T-cell (primary cell): ENCODE measurements around the gene SHC3. TPM values are rescaled to one million over a fixed set of nuclear protein-coding genes. Genes with fewer than 3 reads are reported as not detected.

Experiments
- ATAC-seq, 4 experiments: fragments of 200-7000 bp in 3 of 4; fragments of 150-1000 bp in 1 of 4; cut with Tn5 transposase; replicated peaks in 1 of 4; 1 replicate in 3 of 4; 2 replicates in 1 of 4; pipeline ENCODE4 v1.10.0; 2021; ENCODE audit warnings: moderate library complexity in 3 of 4, mild to moderate bottlenecking in 2 of 4, moderate number of reproducible peaks in 1 of 4
- CTCF ChIA-PET, 2 donors: fragments of 300-600 bp; sonication (Branson Sonifier 250); formaldehyde crosslinking; loops; one replicate each; lab custom pipeline; 2022; ENCODE audit warnings: antibody characterized with exemption in 2 of 2; lab: Charles Lee
- POLR2A ChIA-PET, 2 donors: fragments of 300-600 bp; sonication (Branson Sonifier 250); formaldehyde crosslinking; loops; one replicate each; lab custom pipeline; 2022; ENCODE audit warnings: antibody characterized with exemption in 2 of 2; lab: Charles Lee
- DNase-seq, 35 experiments: peaks; one replicate each; pipeline versions ENCODE4 v3.0.0 to v3.0.0-alpha.2; 2013 to 2023
- H3K27ac ChIP-seq: one replicate; pipeline ENCODE4 v1.5.1; 2013; ENCODE audit warnings: low read length
- H3K27me3 ChIP-seq, 2 experiments: replicated peaks in 1 of 2; 1 replicate in 1 of 2; 2 replicates in 1 of 2; pipeline versions ENCODE4 v1.6.1 to v1.7.0; 2013; ENCODE audit warnings: low read length in 1 of 2, mixed read lengths in 1 of 2; ENCODE audit not compliant: control insufficient read depth in 2 of 2, insufficient read depth in 2 of 2; ENCODE audit errors: extremely low read depth in 1 of 2
- H3K36me3 ChIP-seq, 2 donors: 1 replicate in 1 of 2; 2 replicates in 1 of 2; pipeline versions ENCODE4 v1.6.1 to v1.7.0; 2013; ENCODE audit warnings: low read length in 1 of 2; ENCODE audit not compliant: control insufficient read depth in 2 of 2, insufficient read depth in 1 of 2; ENCODE audit errors: extremely low read depth in 1 of 2
- H3K4me1 ChIP-seq, 2 experiments: 1 replicate in 1 of 2; 2 replicates in 1 of 2; pipeline versions ENCODE4 v1.6.1 to v1.7.0; 2013; ENCODE audit warnings: low read length in 2 of 2, mixed read lengths in 1 of 2; ENCODE audit not compliant: insufficient read depth in 2 of 2, control insufficient read depth in 1 of 2; ENCODE audit errors: extremely low read depth in 1 of 2
- H3K4me3 ChIP-seq, 2 donors: 1 replicate in 1 of 2; 2 replicates in 1 of 2; pipeline versions ENCODE4 v1.5.1 to v1.7.0; 2013; ENCODE audit warnings: mild to moderate bottlenecking in 2 of 2, low read length in 1 of 2, moderate library complexity in 1 of 2; ENCODE audit not compliant: control insufficient read depth in 1 of 2; ENCODE audit errors: extremely low read depth in 1 of 2
- H3K9me3 ChIP-seq: 2 replicates; pipeline ENCODE4 v1.7.0; 2013
- H3K27ac Mint-ChIP-seq, 2 donors: one replicate each; pipeline ENCODE4 v1.8.0; 2020 to 2021; ENCODE audit warnings: mild to moderate bottlenecking in 2 of 2, mixed read lengths in 2 of 2
- H3K27me3 Mint-ChIP-seq, 2 donors: one replicate each; pipeline ENCODE4 v1.8.0; 2021 to 2022; ENCODE audit warnings: mixed read lengths in 2 of 2
- H3K36me3 Mint-ChIP-seq: one replicate; pipeline ENCODE4 v1.8.0; 2021; ENCODE audit warnings: mixed read lengths
- H3K4me1 Mint-ChIP-seq, 3 donors: one replicate each; pipeline ENCODE4 v1.8.0; 2020 to 2022; ENCODE audit warnings: mixed read lengths in 3 of 3, mild to moderate bottlenecking in 1 of 3
- H3K4me3 Mint-ChIP-seq, 3 donors: one replicate each; pipeline ENCODE4 v1.8.0; 2020 to 2022; ENCODE audit warnings: mild to moderate bottlenecking in 3 of 3, mixed read lengths in 3 of 3, moderate library complexity in 3 of 3
- H3K9me3 Mint-ChIP-seq, 3 donors: one replicate each; pipeline ENCODE4 v1.8.0; 2020 to 2022; ENCODE audit warnings: mixed read lengths in 3 of 3
- WGBS: methylation state at CpG from one replicate; pipeline ENCODE4 v1.1.5; 2013; ENCODE audit warnings: missing lambda C conversion rate; ENCODE audit not compliant: insufficient coverage; 5-methylcytosine and 5-hydroxymethylcytosine counted together
- total RNA-seq, 35 experiments: library from RNA in 6 of 35; stranded (reverse) in 6 of 35; fragments of 120-200 nt in 1 of 35; gene quantifications; one replicate each; pipeline versions ENCODE4 v1.2.1 to v1.2.4 and lab custom pipeline; 2013 to 2026

SHC3 gene
- total RNA-seq, 5 donors from 2014 or later (not counting 1 experiment from before 2014, with no cell fraction given) = 0.16 to 0.19 (median 0.18) TPM; not detected in 2

DNA sequence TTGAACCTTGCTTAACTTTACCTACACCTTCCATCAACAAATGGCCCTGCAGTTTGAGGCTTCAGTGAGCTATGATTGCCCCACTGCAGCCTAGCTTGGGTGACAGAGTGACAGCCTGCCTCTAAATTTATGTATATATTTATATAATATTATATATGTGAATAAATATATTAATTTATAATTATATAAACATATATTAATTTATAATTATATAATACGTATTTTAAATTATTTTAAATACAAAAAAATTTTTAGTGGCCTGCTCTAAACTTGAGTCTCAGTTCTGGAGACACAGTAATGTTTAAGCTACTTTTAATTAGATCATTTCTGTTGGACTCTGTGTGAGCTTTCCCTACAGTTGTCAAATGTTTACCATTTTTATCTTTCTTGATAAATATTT, 9.3 kb upstream of the SHC3 start:
- ChIA-PET POLR2A (no interaction called here), CTCF (no interaction called here)
- Mint-ChIP-seq H3K27ac (no peak overlapping the region), H3K4me1 (no peaks in the 10 kb centered on the region), H3K4me3 (no peak overlapping the region), H3K9me3 (peaks cover 3 to 9% (median 5%) of the 10 kb centered on the region in 3 donors), H3K27me3 (peaks cover 29 to 35% of the 10 kb centered on the region in 2 donors), H3K36me3 (no peaks in the 10 kb centered on the region)
- DNase-seq = no peak
- Histone ChIP-seq H3K27me3 (peaks cover 11 to 14% of the 10 kb centered on the region in 2 experiments), H3K4me3 (no peak overlapping the region), H3K9me3 (no peaks in the 10 kb centered on the region), H3K4me1 (no peaks in the 10 kb centered on the region), H3K27ac (no peak overlapping the region), H3K36me3 (no peaks in the 10 kb centered on the region)
- ATAC-seq = no peak
- WGBS = no CpG with 5 or more reads among the region's 1 CpG

DNA sequence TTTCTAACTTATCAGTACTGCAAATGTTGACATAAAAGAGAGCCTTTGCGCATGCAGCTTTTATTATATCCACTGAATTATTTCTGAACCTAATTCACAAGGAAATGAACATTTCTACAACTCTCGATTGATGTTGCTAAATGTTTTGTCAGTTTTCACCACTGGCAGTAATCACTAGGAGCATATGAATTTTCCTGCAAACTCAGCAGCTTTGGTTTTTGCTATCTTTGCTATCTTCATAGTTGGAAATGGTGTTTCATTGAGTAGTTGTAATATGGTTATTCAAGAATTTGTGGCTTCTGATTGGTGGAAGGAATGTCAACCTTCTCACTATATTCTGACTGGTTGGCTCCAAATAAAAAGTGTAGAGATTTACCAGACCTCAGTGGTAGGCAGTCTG, 8.9 kb upstream of the SHC3 start:
- Mint-ChIP-seq H3K4me3 (no peak overlapping the region), H3K4me1 (no peaks in the 10 kb centered on the region), H3K9me3 (peaks cover 2 to 6% (median 3%) of the 10 kb centered on the region in 3 donors), H3K27me3 (peaks cover 29 to 39% of the 10 kb centered on the region in 2 donors), H3K27ac (no peak overlapping the region), H3K36me3 (peaks cover 3% of the 10 kb centered on the region)
- WGBS = 80% methylated on average over 1 of the region's 2 CpGs
- ATAC-seq (no peak), DNase-seq (no peak)
- ChIA-PET CTCF (no interaction called here), POLR2A (no interaction called here)
- H3K4me1 ChIP-seq = no peaks in the 10 kb centered on the region
- H3K27me3 ChIP-seq = peaks cover 11 to 14% of the 10 kb centered on the region in 2 experiments
- H3K9me3 ChIP-seq = no peaks in the 10 kb centered on the region
- H3K27ac ChIP-seq = no peak overlapping the region
- no peaks in the 10 kb centered on the region for H3K36me3 ChIP-seq
- no peak overlapping the region for H3K4me3 ChIP-seq

DNA sequence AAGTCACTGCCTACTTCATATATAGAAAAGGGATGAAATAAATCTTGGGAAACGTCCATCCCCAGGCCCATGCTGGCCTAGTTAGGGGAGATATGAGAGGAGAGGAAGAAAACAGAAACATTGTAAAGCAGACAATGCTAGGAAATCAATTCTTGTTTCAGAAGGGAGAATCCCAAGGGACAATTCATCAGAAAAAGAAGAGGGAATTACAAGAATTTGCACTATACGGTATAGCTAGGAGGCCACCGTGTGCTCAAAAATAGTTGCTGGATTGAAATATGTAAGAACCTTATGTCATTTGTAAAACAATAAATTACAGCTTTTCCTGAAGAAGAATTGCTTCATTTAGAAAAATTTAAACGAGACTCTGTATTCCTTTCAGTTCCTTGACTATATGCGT, 8.3 kb upstream of the SHC3 start:
- Histone ChIP-seq H3K4me3 (no peak overlapping the region), H3K36me3 (no peaks in the 10 kb centered on the region), H3K9me3 (no peaks in the 10 kb centered on the region), H3K27me3 (peaks cover 11 to 16% of the 10 kb centered on the region in 2 experiments), H3K27ac (no peak overlapping the region), H3K4me1 (no peaks in the 10 kb centered on the region)
- Mint-ChIP-seq H3K27me3 (peaks cover 33 to 43% of the 10 kb centered on the region in 2 donors), H3K27ac (no peak overlapping the region), H3K36me3 (peaks cover 5% of the 10 kb centered on the region), H3K4me3 (no peak overlapping the region), H3K4me1 (no peaks in the 10 kb centered on the region), H3K9me3 (peaks cover 0 to 4% (median 3%) of the 10 kb centered on the region in 3 donors)
- POLR2A ChIA-PET = no interaction called here
- ATAC-seq (no peak), DNase-seq (no peak)
- CTCF ChIA-PET = no interaction called here
- WGBS = no CpG with 5 or more reads among the region's 5 CpGs

GRCh38 chr9:89185980-89186379, 7.4 kb upstream of the SHC3 start:
- DNase-seq (no peak), ATAC-seq (no peak)
- no peaks in the 10 kb centered on the region for H3K9me3 Mint-ChIP-seq
- no peak overlapping the region for H3K4me3 ChIP-seq
- no peak overlapping the region for H3K4me3 Mint-ChIP-seq
- 25% methylated on average over 2 of the region's 5 CpGs for WGBS
- H3K36me3 Mint-ChIP-seq = peaks cover 5% of the 10 kb centered on the region
- H3K9me3 ChIP-seq = no peaks in the 10 kb centered on the region
- no peaks in the 10 kb centered on the region for H3K4me1 Mint-ChIP-seq
- H3K27ac ChIP-seq = no peak overlapping the region
- peaks cover 5 to 23% of the 10 kb centered on the region in 2 experiments for H3K27me3 ChIP-seq
- ChIA-PET POLR2A (no interaction called here), CTCF (no interaction called here)
- H3K36me3 ChIP-seq = no peaks in the 10 kb centered on the region
- H3K27me3 Mint-ChIP-seq = peaks cover 33 to 43% of the 10 kb centered on the region in 2 donors
- H3K4me1 ChIP-seq = no peaks in the 10 kb centered on the region
- H3K27ac Mint-ChIP-seq = no peak overlapping the region

GRCh38 chr9:89183146-89183545, 4.5 kb upstream of the SHC3 start:
- Mint-ChIP-seq H3K4me1 (peaks cover 18 to 22% (median 21%) of the 10 kb centered on the region in 3 donors), H3K36me3 (peaks cover 5% of the 10 kb centered on the region), H3K4me3 (no peak overlapping the region), H3K27me3 (peaks cover 48 to 49% of the 10 kb centered on the region in 2 donors), H3K27ac (no peak overlapping the region), H3K9me3 (no peaks in the 10 kb centered on the region)
- H3K4me3 ChIP-seq = no peak overlapping the region
- WGBS = 65% methylated on average over 2 of the region's 3 CpGs
- no peaks in the 10 kb centered on the region for H3K36me3 ChIP-seq
- peaks cover 6 to 18% of the 10 kb centered on the region in 2 experiments for H3K4me1 ChIP-seq
- ChIA-PET CTCF (no interaction called here), POLR2A (no interaction called here)
- DNase-seq (no peak), ATAC-seq (no peak)
- H3K27ac ChIP-seq = no peak overlapping the region
- H3K27me3 ChIP-seq = peaks cover 4 to 39% of the 10 kb centered on the region in 2 experiments
- H3K9me3 ChIP-seq = no peaks in the 10 kb centered on the region

DNA sequence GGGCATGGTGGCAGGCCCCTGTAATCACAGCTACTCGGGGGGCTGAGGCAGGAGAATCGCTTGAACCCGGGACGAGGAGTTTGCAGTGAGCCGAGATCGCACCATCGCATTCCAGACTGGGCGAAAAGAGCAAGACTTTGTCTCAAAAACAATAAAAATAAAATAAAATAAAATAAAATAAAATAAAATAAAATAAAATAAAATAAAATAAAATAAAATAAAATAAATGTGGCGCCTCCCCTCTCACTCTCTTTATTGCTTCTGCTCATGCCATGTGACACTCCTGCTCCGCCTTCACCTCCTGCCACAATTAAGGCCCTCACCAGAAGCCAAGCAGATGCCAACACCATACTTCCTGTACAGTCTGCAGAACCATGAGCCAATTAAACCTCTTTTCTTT, 3.8 kb upstream of the SHC3 start:
- Histone ChIP-seq H3K4me1 (peaks cover 6 to 22% of the 10 kb centered on the region in 2 experiments), H3K27ac (no peak overlapping the region), H3K9me3 (no peaks in the 10 kb centered on the region), H3K36me3 (no peaks in the 10 kb centered on the region), H3K4me3 (no peak overlapping the region), H3K27me3 (peaks cover 6 to 43% of the 10 kb centered on the region in 2 experiments)
- no peaks in the 10 kb centered on the region for H3K9me3 Mint-ChIP-seq
- H3K36me3 Mint-ChIP-seq = peaks cover 5% of the 10 kb centered on the region
- ChIA-PET POLR2A (no interaction called here), CTCF (no interaction called here)
- peaks cover 18 to 22% (median 21%) of the 10 kb centered on the region in 3 donors for H3K4me1 Mint-ChIP-seq
- no peak overlapping the region for H3K4me3 Mint-ChIP-seq
- 100% methylated on average over 1 of the region's 10 CpGs for WGBS
- peaks cover 48 to 52% of the 10 kb centered on the region in 2 donors for H3K27me3 Mint-ChIP-seq
- ATAC-seq (no peak), DNase-seq (no peak)
- H3K27ac Mint-ChIP-seq = no peak overlapping the region
